GM12892 (cell line): ENCODE measurements around the gene ZBTB7B.
A peak's percentile ranks its signal among the peaks of the same experiment; 100 is the strongest.

Experiments
- DNase-seq: peaks from one replicate; pipeline ENCODE4 v3.0.0; 2011; ENCODE audit not compliant: insufficient read length
- FAIRE-seq: peaks from 2 replicates; lab custom pipeline; 2011; peaks lifted over from hg19 to GRCh38; lab: Jason Lieb, UNC
- POLR2A ChIP-seq: IDR thresholded peaks from 2 replicates; pipeline ENCODE4 v1.6.1; 2011; ENCODE audit warnings: low read depth, low read length, control low read depth
- POLR2AphosphoS5 ChIP-seq: IDR thresholded peaks from 2 replicates; pipeline ENCODE4 v1.6.1; 2011; ENCODE audit warnings: low read depth, low read length, control low read depth
- TAF1 ChIP-seq: IDR thresholded peaks from 2 replicates; pipeline ENCODE4 v1.6.1; 2011; ENCODE audit warnings: low read depth, mild to moderate bottlenecking, control low read depth, low read length, borderline replicate concordance

The ZBTB7B gene

GRCh38 chr1:154960446-154961136, 42.0 kb upstream of the ZBTB7B start:
- no peak for TF ChIP-seq POLR2AphosphoS5
- TF ChIP-seq POLR2A: no peak
- TF ChIP-seq TAF1: no peak
- no peak for DNase-seq
- FAIRE-seq: no peak

GRCh38 chr1:154961207-154962155, 41.1 kb upstream of the ZBTB7B start, which contains the start of gene PYGO2:
TSS of gene PYGO2 (minus strand) at chr1:154961782. CDS start at chr1:154961576, 206 bp downstream.
- DNase-seq (peak; percentile 91), FAIRE-seq (peak; percentile 90)
- TF ChIP-seq POLR2AphosphoS5 (peak; percentile 82), TAF1 (peak; percentile 51; the same call in 1 of the 2 replicates), POLR2A (peak; percentile 90)

GRCh38 chr1:154962156-154962749, 40.3 kb upstream of the ZBTB7B start:
- DNase-seq (no peak), FAIRE-seq (peak; percentile 44)
- TF ChIP-seq POLR2AphosphoS5 (no peak), TAF1 (no peak), POLR2A (no peak)

- TF ChIP-seq POLR2AphosphoS5 (no peak), POLR2A (no peak), TAF1 (no peak)
- no peak for FAIRE-seq
Measured at GRCh38 chr1:154962795-154963330, 39.7 kb upstream of the ZBTB7B start.

GRCh38 chr1:154963643-154964042, 39.0 kb upstream of the ZBTB7B start:
- TF ChIP-seq TAF1 (no peak), POLR2A (no peak), POLR2AphosphoS5 (no peak)
- no peak for FAIRE-seq
- DNase-seq: no peak

More at GRCh38 chr1:154962795-154963330, 39.7 kb upstream of the ZBTB7B start:
- no peak for DNase-seq

- FAIRE-seq: no peak
- no peak for DNase-seq
- TF ChIP-seq TAF1: no peak
- no peak for TF ChIP-seq POLR2AphosphoS5
- TF ChIP-seq POLR2A: no peak
Measured at GRCh38 chr1:154964359-154964758, 38.2 kb upstream of the ZBTB7B start.

GRCh38 chr1:154966111-154966510, 36.5 kb upstream of the ZBTB7B start:
- no peak for TF ChIP-seq POLR2AphosphoS5
- no peak for TF ChIP-seq TAF1
- no peak for TF ChIP-seq POLR2A
- DNase-seq: no peak
- FAIRE-seq: no peak

GRCh38 chr1:154967331-154967950, 35.2 kb upstream of the ZBTB7B start:
- DNase-seq (no peak), FAIRE-seq (no peak)
- TF ChIP-seq TAF1: no peak
- TF ChIP-seq POLR2AphosphoS5: no peak
- TF ChIP-seq POLR2A: no peak

GRCh38 chr1:154968731-154969130, 33.9 kb upstream of the ZBTB7B start:
- DNase-seq (no peak), FAIRE-seq (no peak)
- TF ChIP-seq TAF1: no peak
- TF ChIP-seq POLR2A: no peak
- TF ChIP-seq POLR2AphosphoS5: no peak

GRCh38 chr1:154969246-154969645, 33.4 kb upstream of the ZBTB7B start:
- DNase-seq (no peak), FAIRE-seq (no peak)
- TF ChIP-seq TAF1: no peak
- TF ChIP-seq POLR2AphosphoS5: no peak
- no peak for TF ChIP-seq POLR2A
